Measurements from ENCODE around the gene ATP6V0B. TPM values are rescaled to one million over a fixed set of nuclear protein-coding genes. Genes with fewer than 3 reads are reported as not detected.

ATP6V0B gene
- total RNA-seq, 2 experiments from 2014 or later = 42.9 to 47.0 TPM

- Histone ChIP-seq H3K27ac (ENCODE audit: low read depth in 1 of 2, low read length in 2 of 2) (no peak overlapping the region), H3K4me1 (ENCODE audit: insufficient read depth, low read length) (peaks cover 4% of the 10 kb centered on the region), H3K4me3 (ENCODE audit: low read length) (no peak overlapping the region), H3K9me3 (ENCODE audit: control insufficient read depth in 1 of 2, insufficient read depth in 1 of 2, low read length in 2 of 2) (no peaks in the 10 kb centered on the region), H3K27me3 (ENCODE audit: control insufficient read depth in 1 of 2, insufficient read depth in 2 of 2, low read length in 2 of 2) (no peaks in the 10 kb centered on the region), H3K36me3 (ENCODE audit: insufficient read depth, low read length) (no peaks in the 10 kb centered on the region)
- CTCF ChIA-PET = no interaction called here
- POLR2A ChIA-PET = no interaction called here
- Mint-ChIP-seq H3K4me3 (no peak overlapping the region), H3K36me3 (ENCODE audit: low read depth) (no peaks in the 10 kb centered on the region), H3K4me1 (ENCODE audit: low read depth) (peaks cover 16% of the 10 kb centered on the region), H3K9me3 (no peaks in the 10 kb centered on the region), H3K27me3 (no peaks in the 10 kb centered on the region), H3K27ac (no peak overlapping the region)
- no peak for DNase-seq
- intact Hi-C loops (cut with DNase I, micrococcal nuclease) = no loop called here
- ATAC-seq (ENCODE audit: poor library complexity) = no peak
- no peak for TF ChIP-seq CTCF (IDR thresholded peaks at IDR 0.05)
Observed at GRCh38 chr1:44024031-44024902, 49.5 kb downstream of the ATP6V0B start.

GRCh38 chr1:44024903-44025525 lies 50.3 kb downstream of the ATP6V0B start:
- Histone ChIP-seq H3K27me3 (ENCODE audit: control insufficient read depth in 1 of 2, insufficient read depth in 2 of 2, low read length in 2 of 2) (no peaks in the 10 kb centered on the region), H3K9me3 (ENCODE audit: control insufficient read depth in 1 of 2, insufficient read depth in 1 of 2, low read length in 2 of 2) (no peaks in the 10 kb centered on the region), H3K4me1 (ENCODE audit: insufficient read depth, low read length) (peaks cover 11% of the 10 kb centered on the region), H3K27ac (ENCODE audit: low read depth in 1 of 2, low read length in 2 of 2) (no peak overlapping the region), H3K4me3 (ENCODE audit: low read length) (no peak overlapping the region), H3K36me3 (ENCODE audit: insufficient read depth, low read length) (no peaks in the 10 kb centered on the region)
- no peak overlapping the region for H3K4me3 Mint-ChIP-seq
- no peak overlapping the region for H3K27ac Mint-ChIP-seq
- no peaks in the 10 kb centered on the region for H3K9me3 Mint-ChIP-seq
- TF ChIP-seq CTCF (IDR thresholded peaks at IDR 0.05) = no peak
- no peaks in the 10 kb centered on the region for H3K36me3 Mint-ChIP-seq (ENCODE audit: low read depth)
- H3K27me3 Mint-ChIP-seq = no peaks in the 10 kb centered on the region
- H3K4me1 Mint-ChIP-seq (ENCODE audit: low read depth) = peaks cover 23% of the 10 kb centered on the region
- POLR2A ChIA-PET = no interaction called here
- intact Hi-C loops (cut with DNase I, micrococcal nuclease) = no loop called here
- CTCF ChIA-PET = no interaction called here
- ATAC-seq (ENCODE audit: poor library complexity) = no peak
- DNase-seq = no peak

GRCh38 chr1:44025816-44026215 lies 51.1 kb downstream of the ATP6V0B start:
- Mint-ChIP-seq H3K36me3 (ENCODE audit: low read depth) (no peaks in the 10 kb centered on the region), H3K27ac (no peak overlapping the region), H3K4me3 (no peak overlapping the region), H3K9me3 (no peaks in the 10 kb centered on the region), H3K27me3 (no peaks in the 10 kb centered on the region), H3K4me1 (ENCODE audit: low read depth) (peaks cover 23% of the 10 kb centered on the region)
- no peak for TF ChIP-seq CTCF (IDR thresholded peaks at IDR 0.05)
- H3K27ac ChIP-seq (ENCODE audit: low read depth in 1 of 2, low read length in 2 of 2) = no peak overlapping the region
- H3K9me3 ChIP-seq (ENCODE audit: control insufficient read depth in 1 of 2, insufficient read depth in 1 of 2, low read length in 2 of 2) = no peaks in the 10 kb centered on the region
- H3K36me3 ChIP-seq (ENCODE audit: insufficient read depth, low read length) = no peaks in the 10 kb centered on the region
- H3K4me3 ChIP-seq (ENCODE audit: low read length) = no peak overlapping the region
- ChIA-PET CTCF (no interaction called here), POLR2A (no interaction called here)
- no peaks in the 10 kb centered on the region for H3K27me3 ChIP-seq (ENCODE audit: control insufficient read depth in 1 of 2, insufficient read depth in 2 of 2, low read length in 2 of 2)
- DNase-seq (no peak), ATAC-seq (ENCODE audit: poor library complexity) (no peak)
- H3K4me1 ChIP-seq (ENCODE audit: insufficient read depth, low read length) = peaks cover 11% of the 10 kb centered on the region
- intact Hi-C loops (cut with DNase I, micrococcal nuclease) = no loop called here
